T1000 (cell line): ENCODE data around the gene PRRT4.

Experiments
- DNase-seq: peaks from one replicate; lab custom pipeline; 2025; ENCODE audit warnings: mixed read lengths; lab: John Stamatoyannopoulos, UW

Gene PRRT4

DNA sequence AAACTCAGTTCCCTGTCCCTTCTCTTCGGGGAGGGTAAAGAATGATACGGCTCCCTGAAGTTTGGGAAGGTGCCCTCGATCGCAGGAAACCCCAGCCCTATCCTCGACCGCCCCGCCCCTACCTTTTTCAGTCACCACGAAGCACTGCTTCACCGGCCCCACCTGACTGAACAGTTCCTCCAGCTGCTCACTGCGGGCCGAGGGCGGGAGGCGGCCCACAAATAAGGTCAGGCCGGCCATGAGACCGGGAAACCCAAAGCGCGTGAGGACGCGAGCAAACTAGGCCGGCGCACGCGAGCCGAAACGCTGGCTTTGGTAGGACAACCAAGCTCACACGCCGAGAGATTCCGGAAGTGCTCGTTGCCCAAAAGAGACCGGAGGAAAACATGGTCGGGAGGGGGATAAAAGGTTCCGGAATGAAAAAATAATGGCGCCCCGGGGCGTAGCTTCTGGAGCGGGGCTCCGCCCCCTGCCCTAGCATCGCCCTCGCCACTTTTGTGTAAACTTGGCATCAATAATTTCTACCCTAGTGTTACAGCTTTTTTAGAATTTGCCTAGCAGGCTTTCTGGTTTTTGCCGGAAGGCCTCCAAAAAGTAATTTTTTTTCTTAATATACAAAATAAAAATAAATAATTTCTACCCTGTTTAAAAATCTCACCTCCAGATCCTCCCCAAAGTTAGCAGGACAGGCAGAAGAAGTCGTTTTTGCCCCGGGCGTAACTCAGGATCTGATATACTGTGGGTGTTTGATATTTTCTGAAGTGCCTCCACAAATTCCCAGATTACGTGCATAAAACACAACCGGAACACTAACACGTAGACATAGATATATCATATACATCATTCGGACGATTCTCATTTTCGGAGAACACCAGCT lies 17.7 kb downstream of the PRRT4 start, which contains the start of gene RBM28:
RBM28 (minus strand) TSS at position 355 of the 877 bp plus-strand sequence; CDS start at position 240, 115 bp downstream.
- DNase-seq = peak; percentile 78

DNA sequence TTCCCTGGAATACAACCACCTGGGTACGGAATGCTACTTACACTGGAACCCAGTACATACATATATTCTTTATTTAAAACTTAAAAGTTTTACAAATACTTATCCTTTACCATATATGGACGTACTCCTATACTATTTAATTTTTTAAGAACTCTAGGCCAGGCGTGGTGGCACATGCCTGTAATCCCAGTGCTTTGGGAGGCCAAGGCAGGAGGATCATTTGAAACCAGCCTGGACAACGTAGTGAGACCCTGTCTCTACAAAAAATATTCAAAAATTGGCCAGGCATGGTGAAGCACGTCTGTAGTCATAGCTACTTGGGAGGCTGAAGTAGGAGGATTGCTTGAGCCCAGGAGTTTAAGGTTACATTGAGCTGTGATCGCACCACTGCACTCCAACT lies 19.8 kb downstream of the PRRT4 start:
- no peak for DNase-seq

DNA sequence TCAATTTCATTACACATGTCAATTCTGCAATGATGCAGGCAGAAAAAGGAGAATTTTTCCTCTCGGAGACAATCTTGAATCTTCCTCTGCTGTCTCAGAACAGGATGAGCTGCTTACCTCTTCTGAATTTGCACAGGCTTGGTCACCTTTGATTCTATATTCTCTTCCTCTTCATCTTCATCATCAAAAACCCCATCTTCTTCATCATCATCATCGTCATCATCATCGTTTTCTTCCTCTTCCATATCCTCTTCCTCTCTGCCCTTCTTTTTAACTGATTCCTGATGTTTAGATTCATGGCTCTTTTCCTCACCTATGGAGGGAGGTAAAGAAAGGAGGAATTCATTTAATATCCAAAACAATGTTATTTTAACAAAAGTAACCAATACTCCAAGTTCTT lies 25.8 kb downstream of the PRRT4 start:
- DNase-seq = no peak

DNA sequence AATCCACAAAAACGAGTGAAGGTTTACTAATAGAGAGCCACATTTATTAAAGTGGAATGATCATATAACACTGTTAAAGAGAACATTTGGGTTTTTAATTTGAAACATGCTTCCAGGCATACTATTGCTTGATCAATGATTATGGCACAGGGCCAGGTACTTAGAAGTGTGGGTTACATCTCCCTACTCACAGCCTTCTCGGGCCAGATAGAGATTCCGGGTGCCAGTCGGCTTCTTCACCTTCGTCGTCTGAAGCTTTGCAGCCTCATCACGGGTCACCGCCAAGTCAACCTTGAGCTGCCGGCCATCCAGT lies 37.2 kb downstream of the PRRT4 start:
- DNase-seq = no peak

DNA sequence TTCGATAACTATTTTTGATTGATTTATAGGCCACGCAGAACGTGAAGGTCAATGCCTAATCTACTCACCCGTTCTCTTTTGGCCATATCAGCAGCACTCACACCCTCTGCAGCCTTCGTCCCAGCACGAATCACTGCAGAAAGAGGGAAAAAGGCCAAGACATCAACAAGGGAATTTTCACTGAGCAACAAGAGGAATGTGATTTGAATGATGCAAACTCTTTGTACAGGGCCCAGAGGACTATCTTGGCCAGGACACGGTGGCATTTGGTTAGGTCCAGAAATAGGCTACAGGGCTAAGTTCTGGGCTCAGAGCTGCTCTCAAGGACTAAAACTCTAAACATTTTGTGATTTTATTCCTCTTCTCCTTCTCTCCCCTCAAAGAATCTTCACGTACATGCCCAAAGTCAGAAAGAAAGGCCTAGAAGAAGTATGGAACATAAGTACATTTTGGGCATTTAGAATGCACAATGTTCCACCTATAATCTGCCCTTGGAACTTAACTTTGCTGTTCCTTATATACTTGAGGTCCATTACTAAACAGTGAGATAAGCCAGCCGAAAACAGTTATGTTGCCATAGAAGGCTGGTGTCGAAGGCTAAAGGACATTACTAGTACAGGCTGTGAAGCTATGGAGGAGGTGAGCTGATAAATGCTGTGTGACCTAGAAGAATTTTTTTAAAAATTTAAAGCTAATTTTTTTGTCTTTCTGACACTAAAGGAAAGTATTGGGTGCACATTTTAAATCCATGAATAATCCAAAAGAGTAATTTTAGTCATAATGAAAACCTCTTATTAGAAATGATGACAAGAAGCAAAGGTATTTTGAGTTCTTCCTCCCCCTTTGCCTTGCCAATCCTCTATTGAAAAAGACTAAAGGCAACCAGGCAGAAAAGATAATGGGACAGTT lies 37.8 kb downstream of the PRRT4 start:
- no peak for DNase-seq

DNA sequence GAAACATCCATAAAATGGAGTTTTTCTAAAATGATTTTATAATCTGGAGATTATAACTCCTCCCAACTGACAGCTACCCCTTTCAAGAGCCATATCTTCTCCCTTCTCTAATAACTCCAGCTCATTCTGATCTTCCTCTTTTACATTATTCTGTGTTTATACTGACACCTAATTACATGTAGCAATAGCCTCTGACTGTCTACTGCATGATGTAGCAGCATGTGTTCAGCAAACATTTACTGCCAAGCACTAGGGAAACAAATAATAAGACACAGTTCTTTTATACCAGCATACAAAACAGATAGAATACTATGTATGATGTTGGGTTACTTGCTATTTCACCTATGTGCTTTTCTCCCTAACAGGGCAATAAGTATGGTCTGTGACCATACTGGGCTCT lies 38.5 kb downstream of the PRRT4 start:
- DNase-seq = no peak

DNA sequence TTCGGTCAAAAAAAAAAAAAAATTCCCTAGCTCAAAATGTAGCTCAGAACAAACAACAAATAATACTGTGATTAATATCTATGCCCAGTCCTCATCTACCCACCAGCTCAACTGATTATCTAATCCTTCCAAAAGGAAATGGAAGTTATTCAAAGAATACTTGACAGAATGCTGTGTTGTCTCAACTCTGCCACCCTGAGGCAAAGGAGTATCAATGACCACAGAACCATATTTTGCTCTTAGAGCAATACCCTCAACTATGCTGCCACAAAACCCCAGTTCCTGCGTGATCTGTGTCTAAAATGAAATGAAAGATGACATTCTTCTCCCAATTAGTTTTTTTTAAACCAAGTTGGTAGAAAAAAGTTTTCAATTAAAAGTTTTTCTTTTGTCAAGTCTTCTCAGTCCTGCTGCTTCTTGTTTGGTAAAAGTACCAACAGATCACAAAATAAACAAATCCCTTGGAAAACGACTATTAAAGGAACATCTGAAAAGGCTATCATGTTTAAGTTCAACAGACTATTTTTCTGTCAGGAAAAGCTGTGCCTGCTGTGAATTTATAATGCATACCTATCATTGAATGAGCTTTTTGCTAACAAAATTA lies 39.3 kb downstream of the PRRT4 start:
- no peak for DNase-seq

DNA sequence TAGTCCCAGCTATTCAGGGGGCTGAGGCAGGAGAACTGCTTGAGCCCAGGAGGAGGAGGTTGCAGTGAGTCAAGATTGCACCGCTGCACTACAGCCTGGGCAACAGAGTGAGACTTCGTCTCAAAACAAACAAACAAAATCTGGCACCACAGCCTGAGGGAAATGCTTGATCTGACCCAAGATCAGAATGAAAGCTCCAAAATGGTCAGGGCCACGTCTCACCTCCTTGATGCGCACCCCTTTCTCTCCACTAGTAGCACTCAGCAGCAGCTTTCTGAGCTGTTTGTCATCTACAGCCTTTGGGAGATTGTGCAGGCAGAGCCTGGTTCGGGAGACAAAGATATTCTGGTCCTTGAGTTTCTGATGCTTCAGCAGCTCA lies 40.5 kb downstream of the PRRT4 start:
- no peak for DNase-seq

DNA sequence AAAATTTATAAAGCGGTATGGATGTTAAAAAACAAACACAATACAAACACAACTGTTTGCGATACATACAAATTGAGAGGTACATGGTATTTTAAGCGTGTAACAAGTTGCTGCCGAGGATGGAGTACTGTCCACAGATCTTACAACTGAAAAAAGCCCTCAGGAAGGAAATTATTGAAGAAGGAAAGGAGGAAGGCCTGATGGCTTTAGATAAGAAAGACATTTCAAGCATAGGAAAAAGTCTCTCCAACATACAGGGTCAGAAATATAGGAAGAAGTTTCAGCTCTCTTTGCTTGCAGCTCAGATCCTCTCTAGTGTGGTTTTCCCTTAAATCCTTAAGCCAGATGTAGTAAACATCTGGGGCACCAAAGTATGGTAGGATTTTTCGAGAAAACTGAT lies 42.8 kb downstream of the PRRT4 start:
- DNase-seq = no peak

DNA sequence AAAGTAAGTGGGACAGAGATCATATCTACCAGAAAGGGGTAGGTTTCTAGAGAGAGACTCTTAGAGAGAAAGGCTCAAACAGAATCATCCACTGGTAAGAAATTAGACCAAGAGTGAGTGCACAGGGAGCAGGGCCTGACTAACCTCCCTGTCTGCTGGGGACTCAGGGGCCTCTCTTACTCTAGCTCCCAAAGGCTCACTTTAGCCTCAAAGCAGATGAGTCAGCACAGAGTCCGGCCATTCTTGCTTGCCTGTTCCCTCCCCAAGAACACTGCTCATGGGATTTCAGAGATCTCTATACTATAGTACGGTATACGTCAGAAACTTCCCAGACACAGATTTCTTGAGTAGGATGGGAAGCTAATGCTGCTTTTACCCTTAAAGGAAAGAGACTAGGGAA lies 50.5 kb downstream of the PRRT4 start:
- DNase-seq = no peak

DNA sequence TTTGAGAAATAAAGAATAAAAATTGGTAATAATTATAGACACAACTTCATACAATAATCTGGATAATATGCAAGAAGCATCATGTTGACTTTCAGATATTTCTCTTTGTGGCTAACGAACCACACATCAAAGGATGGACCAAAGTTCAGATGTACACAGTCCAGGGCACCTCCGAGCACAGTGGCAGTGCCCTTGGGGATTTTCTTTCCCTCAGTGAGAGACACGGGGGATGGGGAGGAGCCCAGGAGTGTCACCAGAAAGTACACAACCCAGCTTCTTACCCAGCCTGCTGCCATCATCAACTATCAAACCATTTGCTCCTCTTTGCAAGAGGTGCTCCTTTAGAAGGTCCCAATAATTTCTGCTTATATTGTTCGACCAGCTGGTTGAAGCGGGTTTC lies 51.0 kb downstream of the PRRT4 start:
- no peak for DNase-seq

DNA sequence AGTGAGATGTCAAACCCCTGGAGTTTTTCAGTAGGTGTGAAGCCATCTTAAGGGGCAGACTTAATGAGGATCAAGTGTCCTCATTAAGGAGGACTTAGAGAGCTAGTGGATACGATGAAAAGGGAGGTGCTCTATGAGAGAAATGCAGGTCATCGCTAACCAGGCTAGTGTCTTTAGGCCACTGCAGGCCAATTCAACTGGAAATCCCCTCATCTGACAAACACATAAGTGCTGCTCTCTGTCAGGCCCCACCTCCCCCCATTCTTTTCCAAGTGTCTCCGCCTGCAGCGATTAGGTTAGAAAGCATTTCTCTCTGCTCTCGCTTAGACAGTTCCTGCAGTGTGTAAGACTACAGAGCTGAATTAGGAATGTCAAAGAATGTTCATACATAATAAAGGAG lies 51.5 kb downstream of the PRRT4 start:
- DNase-seq = no peak

DNA sequence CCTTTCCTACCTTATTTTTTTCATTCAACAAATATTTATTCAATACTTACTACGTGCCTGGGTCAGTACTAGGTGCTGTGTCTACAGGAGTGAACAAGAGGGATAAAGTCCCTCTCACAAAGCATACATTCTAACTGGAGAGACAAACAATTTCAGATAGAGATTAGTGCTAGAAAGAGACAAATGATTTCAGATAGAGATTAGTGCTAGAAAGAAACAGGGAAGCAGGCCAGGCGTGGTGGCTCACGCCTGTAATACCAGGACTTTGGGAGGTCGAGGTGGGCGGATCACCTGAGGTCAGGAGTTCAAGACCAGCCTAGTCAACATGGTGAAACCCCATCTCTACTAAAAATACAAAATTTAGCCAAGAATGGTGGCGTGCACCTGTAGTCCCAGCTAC lies 52.4 kb downstream of the PRRT4 start:
- no peak for DNase-seq

DNA sequence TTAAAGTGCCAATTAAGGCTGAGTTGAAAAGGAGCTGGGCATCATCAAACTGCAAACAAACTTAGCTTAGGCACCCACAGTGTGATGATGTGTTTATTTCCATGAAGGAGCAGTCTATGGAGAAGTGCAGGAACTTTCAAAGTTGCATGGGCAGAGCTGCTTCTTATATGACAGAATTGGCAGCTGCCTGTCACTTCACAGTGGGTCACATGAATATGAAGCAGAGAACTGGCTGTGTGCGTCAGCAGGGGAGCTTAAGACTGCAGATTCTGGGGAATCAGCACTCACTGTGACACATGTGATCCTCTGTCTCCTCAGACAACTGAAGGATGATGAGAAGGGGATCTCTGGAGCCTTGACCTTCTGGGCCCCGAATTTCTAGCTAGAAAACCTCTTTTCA lies 54.4 kb downstream of the PRRT4 start:
- DNase-seq = no peak

DNA sequence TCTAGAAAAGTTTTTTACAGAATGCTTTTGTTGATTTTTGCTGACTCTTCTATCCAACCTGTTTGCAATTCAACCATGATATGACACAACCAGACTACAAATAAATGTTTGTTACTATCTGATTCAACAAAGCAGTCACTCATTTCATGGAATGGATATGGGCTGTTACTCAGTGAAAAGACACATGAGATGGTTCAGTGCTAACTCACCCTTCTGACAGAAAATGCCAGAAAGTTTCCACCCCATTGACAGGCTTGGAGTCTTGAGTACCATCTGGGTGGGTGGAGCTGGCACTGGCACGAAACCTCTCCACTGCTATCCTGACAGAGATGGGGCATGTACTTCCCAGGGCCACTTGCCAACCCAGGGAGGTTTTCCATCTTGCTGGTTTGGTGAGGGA lies 57.3 kb downstream of the PRRT4 start:
- no peak for DNase-seq

DNA sequence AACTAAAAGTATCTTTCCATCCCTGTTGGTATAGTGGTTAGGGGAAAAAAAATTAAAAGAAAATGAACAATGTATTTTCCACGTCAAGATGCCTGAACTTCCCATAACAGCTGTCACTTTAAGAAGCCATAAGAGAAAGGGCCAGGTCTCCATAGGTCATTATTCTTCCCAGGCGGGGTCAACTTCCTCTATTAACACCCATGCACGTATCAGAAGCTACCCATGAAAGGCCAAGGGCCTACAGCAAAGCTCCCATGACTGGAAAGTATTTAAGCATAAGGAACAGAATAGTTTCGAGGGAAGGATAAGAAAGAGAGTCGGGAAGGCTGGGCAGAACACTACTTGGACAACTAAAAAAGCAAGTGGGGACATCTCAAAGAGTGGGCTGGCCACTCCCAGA lies 57.8 kb downstream of the PRRT4 start:
- DNase-seq = no peak

DNA sequence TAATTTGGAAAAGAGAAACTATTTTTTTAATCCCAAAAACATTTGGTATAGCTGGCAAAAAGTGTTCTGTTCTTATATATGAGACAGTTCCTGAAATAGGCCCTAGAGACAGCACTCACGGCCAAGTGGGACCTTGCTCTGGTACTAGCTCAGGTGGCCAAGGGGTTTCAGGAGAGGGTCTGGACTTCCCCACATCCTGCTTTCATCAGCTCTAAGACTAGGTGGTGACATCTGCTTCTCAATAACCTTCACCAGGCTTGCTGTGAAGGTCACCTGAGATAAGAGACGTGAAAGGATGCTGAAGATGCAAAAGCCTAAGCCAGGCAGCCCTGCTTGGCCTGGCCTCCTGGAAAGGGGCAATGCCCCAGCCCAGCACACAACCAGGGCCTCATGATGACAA lies 58.4 kb downstream of the PRRT4 start:
- no peak for DNase-seq

DNA sequence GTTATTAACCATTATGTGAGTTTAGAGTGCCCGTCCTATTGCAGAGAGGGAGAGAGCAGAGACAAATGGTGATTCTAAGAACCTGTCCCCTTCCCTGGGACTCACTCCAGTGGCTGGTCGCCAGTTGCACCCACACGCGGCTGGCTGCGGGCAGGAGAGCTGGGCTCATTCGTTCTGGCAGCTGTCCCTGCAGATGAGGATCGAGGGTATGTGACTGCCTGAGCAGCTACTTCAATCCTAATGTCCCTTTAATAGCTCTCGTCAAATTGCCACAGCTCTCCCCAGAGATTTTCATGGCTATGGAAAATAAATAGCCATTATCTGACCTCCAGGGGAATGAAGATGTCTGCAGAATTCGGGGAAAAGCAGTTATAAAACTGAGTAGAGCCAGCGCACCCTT lies 59.4 kb downstream of the PRRT4 start:
- no peak for DNase-seq
